SK-N-SH treated with all-trans-retinoic acid at 6 μM for 48 hours (cell line): ENCODE measurements around the gene DIP2C.

Experiments
- ARNTL ChIP-seq: fragments of 450-650 bp; formaldehyde crosslinking; IDR thresholded peaks from 2 replicates; pipeline ENCODE4 v1.5.0; 2020; ENCODE audit warnings: low read depth, mild to moderate bottlenecking, moderate library complexity, borderline replicate concordance
- CSRNP3 ChIP-seq: fragments of 250-450 bp; sonication (Bioruptor Pico); IDR thresholded peaks from 2 replicates; pipeline ENCODE4 v1.5.1; 2021; ENCODE audit warnings: mild to moderate bottlenecking, moderate library complexity
- ESRRG ChIP-seq: fragments of 250-450 bp; sonication (Bioruptor Pico); IDR thresholded peaks from 2 replicates; pipeline ENCODE4 v1.6.1; 2021; ENCODE audit warnings: mild to moderate bottlenecking
- ISL1 ChIP-seq: fragments of 250-450 bp; sonication (Bioruptor Pico); IDR thresholded peaks from 2 replicates; pipeline ENCODE4 v2.1.2; 2022; ENCODE audit warnings: mild to moderate bottlenecking, moderate library complexity
- PATZ1 ChIP-seq: fragments of 250-450 bp; sonication (Bioruptor Pico); IDR thresholded peaks from 2 replicates; pipeline ENCODE4 v1.8.0; 2020; ENCODE audit warnings: mild to moderate bottlenecking, moderate library complexity, borderline replicate concordance
- RARB ChIP-seq: fragments of 250-450 bp; sonication (Bioruptor Pico); IDR thresholded peaks from 2 replicates; pipeline ENCODE4 v1.8.0; 2021; ENCODE audit warnings: mild to moderate bottlenecking, moderate library complexity
- SNAI2 ChIP-seq: fragments of 250-450 bp; sonication (Bioruptor Pico); IDR thresholded peaks from 2 replicates; pipeline ENCODE4 v1.5.0; 2020; ENCODE audit warnings: mild to moderate bottlenecking, moderate library complexity
- TOX ChIP-seq: fragments of 250-450 bp; sonication (Bioruptor Pico); IDR thresholded peaks from 2 replicates; pipeline ENCODE4 v1.8.0; 2021; ENCODE audit warnings: mild to moderate bottlenecking, moderate library complexity, borderline replicate concordance
- ZFP3 ChIP-seq: fragments of 250-450 bp; sonication (Bioruptor Pico); IDR thresholded peaks from 2 replicates; pipeline ENCODE4 v1.5.0; 2020; ENCODE audit warnings: mild to moderate bottlenecking, moderate library complexity
- ZFP30 ChIP-seq: fragments of 450-650 bp; formaldehyde crosslinking; IDR thresholded peaks from 2 replicates; pipeline ENCODE4 v1.5.0; 2022; ENCODE audit warnings: mild to moderate bottlenecking, moderate library complexity
- ZNF8 ChIP-seq: fragments of 450-650 bp; formaldehyde crosslinking; IDR thresholded peaks from 2 replicates; pipeline ENCODE4 v1.5.0; 2020; ENCODE audit warnings: mild to moderate bottlenecking, moderate library complexity

- TF ChIP-seq CSRNP3 (CRISPR knock-in tag) (no peak), ZFP30 (CRISPR knock-in tag) (no peak), ARNTL (no peak), PATZ1 (CRISPR knock-in tag) (no peak), ZFP3 (CRISPR knock-in tag) (no peak), ZNF8 (CRISPR knock-in tag) (no peak), ESRRG (CRISPR knock-in tag) (no peak), ISL1 (CRISPR knock-in tag) (no peak), SNAI2 (no peak), RARB (CRISPR knock-in tag) (no peak), TOX (CRISPR knock-in tag) (no peak)
Observed at GRCh38 chr10:278707-279106, 410.8 kb downstream of the DIP2C start.
